GM18517 (cell line): ENCODE measurements around the gene TNC.
A peak's percentile ranks its signal among the peaks of the same experiment; 100 is the strongest.

Source experiments
- ATAC-seq: cut with Tn5 transposase; IDR thresholded peaks from one replicate; pipeline ENCODE4 v1.9.1; 2021; ENCODE audit warnings: mild to moderate bottlenecking, moderate library complexity; ENCODE audit not compliant: unreplicated experiment

Gene TNC

DNA sequence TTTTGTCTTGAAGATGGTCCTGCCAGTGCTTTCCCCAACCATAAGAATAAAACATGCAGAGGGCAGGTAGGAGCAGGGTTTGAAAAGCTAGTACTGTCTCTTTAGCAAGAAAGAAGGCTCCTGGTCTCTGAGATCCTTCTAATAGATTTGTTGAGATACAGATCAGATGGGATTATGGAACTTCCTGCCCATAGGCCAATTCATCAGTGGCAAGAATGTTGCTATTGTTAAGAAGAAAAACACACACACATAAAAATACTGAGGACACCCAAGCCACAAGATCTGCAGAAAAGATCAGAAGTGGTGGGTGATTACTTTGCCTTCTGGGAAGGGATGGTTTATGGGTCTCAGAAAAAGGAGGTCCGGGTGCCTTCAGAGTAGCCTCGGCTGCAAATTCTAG lies 59.8 kb downstream of the TNC start:
- no peak for ATAC-seq

DNA sequence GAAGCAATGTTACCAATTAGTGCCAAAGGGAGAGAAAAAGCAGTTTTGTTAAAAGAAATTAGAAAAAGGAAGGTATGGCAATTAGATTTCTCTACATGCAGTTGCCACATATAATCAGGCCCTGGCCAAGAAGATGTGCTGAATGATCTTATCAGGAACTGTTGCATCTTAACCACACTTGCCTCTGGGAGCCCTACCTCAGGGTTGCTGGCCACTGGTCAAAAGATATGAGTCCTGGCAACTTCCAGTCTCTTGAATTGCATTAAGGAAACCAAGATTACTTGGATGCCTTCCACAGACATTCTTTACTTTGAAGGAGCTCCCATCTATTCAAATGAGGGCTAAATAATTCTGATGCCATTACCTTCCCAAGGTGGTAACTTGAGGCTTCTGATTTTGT lies 60.4 kb downstream of the TNC start:
- ATAC-seq = no peak

DNA sequence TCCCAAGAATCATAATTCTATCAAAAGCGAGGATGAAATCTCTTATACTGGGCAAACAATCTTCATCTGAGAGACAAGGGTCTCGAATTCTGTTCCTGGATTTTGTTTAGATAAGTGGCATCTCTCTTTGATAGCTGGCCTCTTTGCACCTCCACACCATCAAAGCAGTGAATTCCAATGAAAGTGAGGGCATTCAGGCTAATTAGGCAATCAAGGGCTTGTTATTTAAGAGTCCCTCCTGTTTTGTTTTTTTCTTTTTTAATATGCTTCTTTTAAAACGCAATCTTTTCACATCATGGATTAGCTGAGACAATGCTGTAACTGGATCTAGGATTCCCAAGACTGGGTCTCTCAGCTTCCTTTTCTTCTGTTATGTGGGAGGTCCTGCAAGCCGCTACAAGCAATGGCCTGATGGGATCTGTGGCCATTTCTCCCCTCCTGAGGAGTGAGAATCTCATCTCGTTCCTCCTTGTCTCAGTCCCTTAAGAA lies 67.9 kb downstream of the TNC start:
- ATAC-seq = no peak

DNA sequence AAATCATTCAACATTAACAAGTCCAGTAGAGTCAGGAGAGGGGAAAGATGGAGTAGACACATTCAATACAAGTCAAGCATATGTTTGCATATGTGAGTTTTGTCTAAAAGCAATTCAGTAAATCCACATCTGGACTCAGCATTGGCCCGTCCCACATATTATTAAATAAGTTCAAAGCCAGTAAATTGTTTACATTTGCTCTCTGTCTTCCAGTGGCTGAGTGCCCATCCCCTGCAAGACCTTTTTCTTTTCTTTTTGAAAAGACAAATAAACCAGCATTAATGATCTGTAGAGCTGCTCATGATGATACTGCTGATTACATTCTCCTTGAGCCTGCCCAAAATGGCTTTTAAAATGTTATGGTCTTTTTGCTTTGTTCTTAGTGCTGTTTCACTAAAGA lies 71.1 kb downstream of the TNC start:
- ATAC-seq = no peak

DNA sequence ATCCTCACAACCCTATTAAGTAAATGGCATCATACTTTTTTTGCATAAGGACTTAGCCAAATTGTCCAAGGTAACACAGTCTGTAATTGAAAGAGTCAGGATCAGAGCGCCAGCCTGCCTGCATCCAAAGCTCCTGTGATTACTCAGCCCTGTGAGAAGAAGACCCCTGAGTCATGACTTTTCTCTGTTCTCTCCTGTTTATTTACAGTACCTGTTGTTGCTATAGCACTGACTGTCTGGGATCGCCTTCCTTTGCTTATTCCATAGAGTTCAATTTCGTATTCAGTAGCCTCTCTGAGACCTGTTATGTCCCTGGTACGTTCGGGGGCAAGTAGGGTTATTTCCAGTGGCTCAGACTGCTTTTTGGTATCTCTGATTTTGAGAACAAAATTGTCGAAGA lies 71.8 kb downstream of the TNC start:
- no peak for ATAC-seq

DNA sequence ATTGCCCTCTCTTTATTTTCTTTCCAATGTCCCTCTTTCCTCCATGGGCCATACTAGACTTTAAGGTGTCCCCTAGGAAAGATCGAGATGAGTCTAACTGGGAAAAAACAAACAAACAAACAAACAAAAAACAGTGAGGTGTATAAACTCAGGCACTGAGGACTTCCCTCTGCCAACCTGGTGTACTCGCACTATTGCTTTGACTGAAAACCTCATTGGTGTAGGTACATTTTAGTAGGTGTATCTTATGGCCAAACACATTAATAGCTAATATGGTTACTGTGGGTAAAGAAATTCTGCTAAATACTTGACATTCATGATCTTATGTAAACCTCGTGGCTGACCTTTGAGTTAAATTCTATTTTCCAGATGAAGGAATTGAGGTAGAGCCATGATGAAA lies 74.3 kb downstream of the TNC start:
- ATAC-seq = no peak

DNA sequence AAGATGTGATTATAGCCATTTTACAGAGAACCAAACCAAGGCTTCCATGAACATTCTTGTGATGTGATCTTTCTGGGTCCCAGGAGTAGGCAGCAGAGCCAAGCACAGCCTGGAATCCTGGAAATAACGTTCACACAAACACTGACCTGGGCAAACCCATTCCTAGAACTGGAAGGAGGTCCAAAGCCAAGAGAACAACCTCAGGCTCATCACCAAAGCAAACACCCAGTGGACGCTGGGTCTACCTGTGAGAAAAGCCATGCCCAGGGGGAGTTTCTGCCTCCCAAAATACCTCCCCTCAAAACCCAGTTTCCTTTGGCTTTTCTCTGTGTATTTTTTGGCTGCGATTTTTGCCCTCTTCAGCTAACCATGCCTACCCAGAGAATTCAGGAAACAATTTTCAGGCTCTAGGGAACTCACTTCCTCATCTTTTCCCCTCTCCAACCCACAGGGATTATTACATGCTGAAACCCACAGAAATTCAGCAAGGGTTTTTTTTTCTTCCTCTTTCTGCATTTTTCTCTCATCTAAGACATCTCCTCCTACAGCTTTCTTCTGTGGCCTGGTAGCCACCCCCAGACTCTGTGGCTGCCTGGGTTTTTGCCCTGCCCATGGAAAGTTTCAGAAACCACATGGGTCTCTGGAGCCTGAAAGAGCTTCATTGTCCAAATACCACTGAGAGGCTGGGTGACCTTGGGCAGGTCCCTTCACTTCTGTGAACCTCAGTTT lies 75.0 kb downstream of the TNC start:
- ATAC-seq = no peak

DNA sequence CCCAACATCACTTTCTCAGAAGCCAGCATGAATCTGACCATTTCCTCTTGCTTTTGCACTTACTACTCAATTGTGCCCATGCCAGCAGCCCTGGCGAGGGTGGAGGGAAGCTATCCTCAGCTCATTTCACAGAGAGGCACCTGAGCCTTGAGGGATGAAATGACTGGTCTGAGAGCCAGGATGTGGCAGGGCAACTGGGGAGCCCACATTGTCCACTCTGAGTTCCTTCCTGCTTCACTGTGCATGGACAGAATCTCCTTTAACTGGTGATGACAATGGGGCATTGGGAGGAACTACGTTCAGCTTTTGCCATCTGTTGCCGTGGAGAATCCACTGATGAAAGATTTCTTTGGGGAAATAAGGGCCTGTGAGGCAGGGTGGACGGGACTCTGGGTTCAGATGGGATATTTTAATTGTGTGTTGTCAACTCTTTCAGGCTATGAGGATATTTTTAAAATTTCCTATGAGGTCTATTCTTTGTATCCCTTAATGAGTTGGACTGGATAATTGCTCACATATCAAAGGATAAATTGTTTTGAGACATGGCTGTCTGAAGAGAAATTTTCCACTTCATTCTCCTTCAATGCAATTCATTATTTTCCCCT lies 78.3 kb downstream of the TNC start:
- ATAC-seq = no peak

DNA sequence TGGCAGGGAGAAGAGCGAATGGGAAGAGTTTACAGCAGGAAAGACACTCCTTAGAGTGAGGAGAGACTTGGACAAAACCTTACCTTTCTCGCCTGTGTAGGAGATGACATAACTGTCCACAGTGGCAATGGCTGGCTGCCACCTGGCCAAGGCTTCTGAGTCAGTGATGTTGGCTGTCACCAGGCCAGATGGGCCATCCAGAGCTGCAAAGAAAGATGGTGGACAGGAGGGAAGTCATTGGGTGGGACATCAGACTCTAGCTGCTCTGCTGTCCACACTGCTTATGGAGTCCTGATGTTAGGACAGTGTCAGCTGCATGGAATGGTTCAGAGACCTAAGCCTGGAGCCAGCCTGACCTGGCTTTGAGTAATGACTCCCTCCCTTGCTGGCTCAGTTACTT lies 79.8 kb downstream of the TNC start:
- no peak for ATAC-seq

DNA sequence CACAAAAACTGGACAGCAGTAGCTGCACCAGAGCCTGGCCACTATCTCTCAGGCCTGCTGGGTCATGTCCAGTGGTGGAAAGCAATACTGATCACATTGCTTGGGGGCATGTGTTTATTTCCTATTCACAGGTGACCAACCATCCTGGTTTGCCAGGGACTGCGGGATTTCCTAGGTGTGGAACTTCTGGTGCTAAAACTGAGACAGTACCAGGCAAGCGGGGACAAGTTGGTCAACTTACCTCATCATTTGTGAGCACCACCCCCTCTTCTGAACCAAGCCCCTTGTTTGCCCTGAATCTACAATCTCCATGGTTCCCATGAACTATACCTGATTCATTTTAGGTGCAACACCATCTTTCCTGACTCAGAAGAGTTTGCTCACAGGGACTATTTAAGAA lies 81.3 kb downstream of the TNC start:
- no peak for ATAC-seq

DNA sequence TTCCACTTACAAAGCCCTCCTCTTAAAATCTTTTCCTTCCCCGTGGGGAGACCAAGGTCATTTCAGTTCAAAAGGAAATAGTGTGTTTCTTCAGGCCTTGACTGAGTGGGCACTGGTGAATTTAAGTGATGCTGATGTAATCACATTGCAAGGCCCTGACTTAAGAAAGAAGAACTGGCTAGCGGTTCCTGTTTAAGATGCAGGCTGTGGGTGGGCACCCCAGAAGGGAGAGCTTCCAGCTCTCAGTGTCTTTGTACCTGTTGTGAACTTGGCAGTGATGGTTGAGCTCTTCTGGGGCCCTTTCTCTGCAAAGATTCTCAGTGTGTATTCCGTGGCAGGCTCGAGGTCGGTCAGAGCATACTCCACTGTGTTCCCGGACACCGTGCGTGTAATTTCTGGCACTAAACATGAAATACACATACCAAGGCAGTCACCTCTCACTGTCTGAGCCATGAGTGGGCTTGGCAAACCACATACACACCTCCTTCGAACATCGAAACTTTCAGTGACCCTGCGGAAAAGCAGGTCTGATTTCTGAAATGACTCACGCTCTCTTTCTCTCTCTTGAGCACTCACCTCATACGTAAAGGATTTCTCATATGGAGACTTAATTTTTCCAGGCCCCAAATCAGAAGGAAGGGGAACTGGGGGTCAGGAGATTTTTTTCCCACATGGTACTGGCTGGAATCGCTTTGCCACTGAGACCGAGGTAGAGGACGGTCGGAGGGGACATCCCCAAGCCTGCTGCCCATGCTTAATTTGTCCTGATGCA lies 81.9 kb downstream of the TNC start:
- ATAC-seq = peak; percentile 96

DNA sequence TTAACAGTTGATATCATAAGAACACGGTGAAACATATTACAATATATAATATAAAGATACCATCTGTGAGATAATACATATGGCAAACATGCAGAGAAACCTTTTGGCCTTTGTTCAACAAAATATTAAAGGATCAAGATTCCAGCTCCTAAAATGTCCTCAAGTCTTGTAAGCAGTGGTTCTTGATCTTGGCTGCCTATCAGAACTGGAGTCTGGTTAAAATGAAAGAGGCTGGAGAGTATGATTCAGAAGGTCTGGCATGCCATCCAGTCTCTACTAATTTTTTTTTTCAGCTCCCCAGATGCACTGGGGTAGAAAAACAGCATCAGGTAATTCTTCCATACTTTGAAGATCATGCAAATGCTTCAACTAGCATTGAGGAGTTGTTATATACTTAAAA lies 83.2 kb downstream of the TNC start:
- no peak for ATAC-seq

DNA sequence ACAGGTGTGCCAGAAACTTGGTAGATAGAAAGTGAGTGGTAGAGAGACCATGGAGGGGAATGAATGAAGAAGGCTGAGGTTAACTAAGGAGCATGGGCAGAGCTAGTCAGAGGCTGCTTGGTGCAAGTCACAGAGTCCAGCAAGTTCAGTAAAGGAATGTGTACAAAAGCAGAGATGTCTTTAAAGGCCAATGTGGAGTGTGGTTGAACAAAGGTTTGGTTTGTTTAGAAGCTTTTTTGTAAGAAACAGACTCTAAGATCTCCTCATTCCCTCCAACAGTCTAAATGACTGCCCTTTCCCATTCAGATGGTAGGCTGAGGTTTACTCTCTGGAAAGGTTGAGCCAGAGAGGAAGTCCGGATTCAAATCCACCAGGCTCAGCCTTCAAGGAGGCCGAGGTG lies 84.2 kb downstream of the TNC start:
- ATAC-seq = no peak

DNA sequence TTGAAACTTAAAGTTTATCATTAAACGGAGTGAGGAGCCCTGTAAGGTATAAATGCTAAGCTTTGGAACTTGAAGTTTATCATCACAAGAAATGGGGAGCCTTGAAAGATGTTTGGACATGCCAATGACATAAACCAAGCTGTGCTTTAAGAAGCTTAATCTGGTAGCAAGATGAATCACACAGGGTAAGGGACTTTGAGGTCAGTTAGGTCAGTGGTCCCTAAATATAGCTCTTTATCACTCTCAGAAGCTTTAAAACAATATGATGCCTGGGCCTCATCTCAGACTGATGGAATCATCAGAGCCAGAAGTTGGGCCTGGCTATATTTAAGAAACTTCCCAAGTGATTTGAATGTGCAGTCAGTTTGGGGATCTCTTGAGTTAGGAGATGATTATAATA lies 85.7 kb downstream of the TNC start:
- no peak for ATAC-seq

DNA sequence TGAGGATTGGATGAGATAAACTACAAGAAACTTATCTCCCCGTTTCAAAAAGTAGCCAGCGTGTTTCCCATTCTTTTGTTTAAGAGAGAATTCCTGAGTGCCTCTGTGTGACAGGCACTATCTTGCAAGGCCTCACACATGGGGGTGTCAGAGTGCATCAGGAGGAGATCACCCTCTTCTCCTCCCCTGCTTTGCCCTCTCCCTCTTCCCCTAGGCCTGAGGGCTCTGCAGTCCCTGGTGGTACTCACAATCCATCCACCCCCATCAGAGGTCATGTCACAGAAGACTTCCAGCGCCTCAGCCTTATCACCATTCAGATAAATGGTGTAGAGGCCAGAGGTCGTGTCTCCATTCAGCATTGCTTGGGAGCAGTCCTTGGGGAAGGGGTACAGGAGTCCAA lies 88.0 kb downstream of the TNC start:
- no peak for ATAC-seq

DNA sequence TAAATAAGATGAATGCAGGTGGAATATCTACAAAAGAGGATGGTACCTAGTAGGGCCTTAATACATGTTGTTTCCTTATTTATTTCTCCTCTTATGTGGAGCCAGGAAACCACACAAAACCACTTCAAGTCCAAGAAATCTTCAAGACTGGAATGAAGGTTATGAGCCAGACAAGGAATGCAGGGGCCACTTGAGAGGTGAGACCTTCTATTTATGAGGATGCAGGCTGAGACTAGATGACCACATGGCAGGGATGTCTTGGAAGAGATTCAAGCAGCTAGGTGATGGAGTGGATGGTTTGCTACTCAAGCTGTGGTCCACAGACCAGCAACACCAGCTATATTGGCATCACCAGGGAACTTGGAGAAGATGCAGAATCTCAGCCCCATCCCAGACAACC lies 92.2 kb downstream of the TNC start:
- no peak for ATAC-seq

DNA sequence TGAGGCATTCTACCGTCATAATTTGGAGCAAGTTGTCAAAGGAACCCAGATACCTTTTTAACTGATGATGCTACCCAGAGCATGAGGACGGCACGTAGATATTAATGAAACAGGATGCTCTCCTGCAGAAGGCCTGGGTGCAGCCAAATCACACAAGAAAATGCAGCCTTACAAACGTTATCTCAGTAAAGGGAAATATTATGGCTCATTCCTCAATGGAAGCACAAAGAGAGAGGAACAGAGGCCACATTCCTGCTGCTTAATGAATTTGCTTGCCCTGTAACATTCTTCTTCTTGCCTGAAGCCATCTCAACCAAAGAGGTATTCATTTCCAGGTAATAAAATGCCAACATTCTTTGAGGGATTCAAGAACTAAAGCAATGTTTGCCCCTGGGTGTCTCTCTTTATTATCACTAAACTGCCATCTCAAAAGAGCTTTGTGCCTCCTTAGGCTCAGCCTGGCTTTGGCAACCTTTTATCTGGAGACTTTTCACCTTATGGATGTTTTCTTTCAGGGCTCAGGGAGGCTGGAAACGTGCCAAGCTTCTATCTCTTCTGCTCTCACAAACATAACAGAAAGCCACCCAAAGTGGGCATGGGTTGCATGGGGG lies 92.9 kb downstream of the TNC start:
- ATAC-seq = no peak

DNA sequence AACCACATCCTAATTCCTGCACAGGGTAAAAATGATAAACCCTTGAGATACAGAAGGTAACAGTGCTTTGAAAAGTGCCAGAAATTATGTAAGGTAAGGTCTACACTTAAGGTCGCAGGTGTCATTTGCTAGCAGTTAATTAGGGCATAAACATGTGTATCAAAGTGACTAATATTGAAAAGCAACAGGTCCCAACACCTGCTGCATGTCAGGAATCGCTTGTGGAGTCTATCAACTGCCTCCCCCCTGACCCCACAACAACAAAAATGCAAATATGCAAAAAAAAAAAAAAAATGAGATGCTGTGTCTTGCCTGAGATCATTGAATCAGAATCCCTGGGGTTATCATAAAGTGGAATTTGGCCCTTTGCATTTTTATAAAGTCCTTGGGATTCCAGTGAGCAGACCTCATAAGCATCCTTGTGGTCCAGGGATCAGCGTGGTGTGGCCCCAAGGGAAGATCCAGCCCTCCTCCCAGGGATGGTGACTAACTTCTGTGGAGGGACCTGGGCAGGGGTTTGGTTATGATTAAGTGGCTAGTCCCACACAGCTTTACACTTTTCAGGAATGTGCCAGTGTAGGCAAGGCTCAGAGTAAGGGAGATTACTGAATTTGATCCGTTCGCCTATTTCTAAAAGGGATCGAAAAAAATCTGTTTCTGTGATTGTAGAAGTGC lies 95.1 kb downstream of the TNC start:
- ATAC-seq = no peak

DNA sequence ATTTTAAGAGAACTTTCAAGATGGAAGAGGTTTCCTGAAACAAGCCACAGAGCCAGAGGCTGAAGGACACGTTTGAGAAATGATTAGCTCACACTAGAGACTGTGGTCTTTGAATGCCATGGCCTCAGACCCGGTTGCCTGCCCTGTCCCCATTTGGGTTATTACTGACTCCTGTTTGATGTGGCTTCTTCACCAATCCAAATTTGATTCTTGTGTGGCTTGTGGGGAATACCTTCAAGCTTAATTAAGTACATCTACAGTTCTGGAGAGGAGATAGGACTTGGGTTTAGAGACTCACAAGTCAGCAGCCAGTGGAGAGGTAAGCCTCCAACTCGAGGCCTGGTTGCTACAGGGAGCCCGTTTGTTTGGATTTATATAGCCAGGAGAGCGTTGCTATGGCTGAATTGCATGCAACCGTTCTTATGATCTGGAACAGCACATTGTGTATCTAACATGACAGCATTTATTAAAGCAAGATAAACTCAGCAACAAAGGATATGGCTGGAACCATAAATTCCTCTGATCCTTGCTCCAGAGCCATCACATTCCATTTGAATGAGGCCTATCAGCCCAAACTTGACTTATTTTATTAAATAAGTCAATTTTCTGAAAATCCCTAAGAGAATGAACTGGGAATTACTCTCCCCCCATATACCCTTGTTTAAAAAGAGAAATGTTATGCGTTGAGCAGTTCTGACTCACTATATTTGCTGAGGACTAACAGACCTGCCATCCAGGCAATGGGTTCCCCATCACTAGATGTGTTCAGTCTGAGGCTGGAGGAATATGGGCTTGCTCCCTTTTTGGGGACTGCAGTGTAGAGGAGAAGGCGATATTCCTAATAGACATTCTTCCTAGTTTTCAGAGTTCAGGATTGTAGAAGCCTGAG lies 99.2 kb downstream of the TNC start:
- ATAC-seq = no peak

DNA sequence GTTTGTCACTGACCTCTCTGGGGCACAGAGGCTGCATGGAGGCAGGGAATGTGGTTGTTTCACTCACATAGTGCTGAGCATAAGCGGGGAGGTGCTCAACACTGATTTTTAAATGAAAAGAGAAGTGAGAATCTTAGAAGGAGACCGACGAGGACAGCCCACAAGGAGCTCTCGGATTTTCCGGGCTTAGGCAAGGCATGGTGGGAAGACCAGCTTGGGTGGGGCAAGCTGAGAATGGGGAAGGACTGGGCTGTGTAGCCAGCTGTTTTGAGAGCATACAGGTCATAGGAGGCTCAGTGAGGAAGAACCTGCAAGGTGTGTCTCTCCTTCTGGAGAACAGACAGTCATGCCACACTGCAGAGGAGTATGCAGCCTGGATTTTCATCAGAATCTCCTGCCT lies 101.6 kb downstream of the TNC start:
- ATAC-seq = no peak
